Measurements from ENCODE around the gene ADGRF1.
A peak's percentile ranks its signal among the peaks of the same experiment; 100 is the strongest.
"Not testable (repeated sequence)": the region's sequence is repeated elsewhere in the genome, so short reads cannot be mapped to it uniquely, and the experiment has no call there.

Gene ADGRF1

DNA sequence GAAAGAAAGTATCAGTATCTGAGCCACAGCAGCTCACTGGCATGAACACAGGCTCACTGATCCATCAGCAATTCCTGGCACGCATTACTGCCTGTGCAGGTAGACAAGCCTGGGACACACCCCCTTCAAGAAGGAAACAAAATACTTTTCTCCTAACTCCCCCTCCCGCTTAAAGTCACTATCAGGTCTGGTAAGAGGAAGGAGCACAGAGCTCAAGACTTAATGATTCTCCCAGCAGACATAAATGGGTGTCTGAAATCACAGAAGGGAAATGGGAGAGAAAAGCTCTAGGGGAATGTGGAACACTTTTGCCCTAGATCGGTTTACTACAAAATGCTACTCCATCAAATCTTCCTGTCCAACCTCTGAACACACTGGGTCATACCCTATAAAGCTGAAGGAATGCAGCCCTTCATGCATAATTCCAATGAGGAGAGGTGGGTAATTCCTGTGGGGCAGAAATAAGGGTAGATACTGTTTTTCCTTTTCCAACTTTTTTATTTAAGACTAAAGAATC is at the start of gene ADGRF1:
Gene ADGRF1 (minus strand): TSS at position 58 of the 517 bp plus-strand sequence. CDS start 13,271 bp downstream, outside the sequence.
- no peak for DNase-seq (ENCODE audit: low spot score)

DNA sequence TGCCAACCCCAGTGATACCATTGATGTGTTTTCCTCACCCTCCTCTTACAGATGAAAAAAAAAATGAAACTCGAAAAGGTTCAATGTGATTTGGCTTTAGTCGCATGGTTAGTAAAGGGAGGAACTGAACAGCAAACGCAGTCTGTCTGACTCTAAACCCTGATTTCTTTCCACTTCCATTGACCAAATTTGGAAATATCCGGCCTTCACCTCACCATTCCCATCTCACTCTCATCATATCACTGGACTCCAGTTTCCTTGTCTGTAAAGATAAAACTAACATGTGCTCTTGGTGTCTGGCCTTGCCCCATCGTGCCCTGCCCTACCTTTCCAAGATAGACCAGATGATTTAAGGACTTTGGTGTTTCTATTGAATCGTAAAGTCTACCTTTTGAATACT is 48.7 kb upstream of the ADGRF1 start:
- no peak for DNase-seq (ENCODE audit: low spot score)

DNA sequence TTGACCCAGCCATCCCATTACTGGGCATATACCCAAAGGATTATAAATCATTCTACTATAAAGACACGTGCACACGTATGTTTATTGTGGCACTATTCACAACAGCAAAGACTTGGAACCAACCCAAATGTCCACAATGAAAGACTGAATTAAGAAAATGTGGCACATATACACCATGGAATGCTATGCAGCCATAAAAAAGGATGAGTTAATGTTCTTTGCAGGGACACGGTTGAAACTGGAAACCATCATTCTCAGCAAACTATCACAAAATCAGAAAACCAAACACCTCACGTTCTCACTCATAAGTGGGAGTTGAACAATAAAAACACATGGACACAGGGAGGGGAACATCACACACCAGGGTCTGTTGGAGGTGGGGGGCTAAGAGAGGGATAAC is 47.3 kb upstream of the ADGRF1 start:
- not testable (repeated sequence) for DNase-seq (ENCODE audit: low spot score)

DNA sequence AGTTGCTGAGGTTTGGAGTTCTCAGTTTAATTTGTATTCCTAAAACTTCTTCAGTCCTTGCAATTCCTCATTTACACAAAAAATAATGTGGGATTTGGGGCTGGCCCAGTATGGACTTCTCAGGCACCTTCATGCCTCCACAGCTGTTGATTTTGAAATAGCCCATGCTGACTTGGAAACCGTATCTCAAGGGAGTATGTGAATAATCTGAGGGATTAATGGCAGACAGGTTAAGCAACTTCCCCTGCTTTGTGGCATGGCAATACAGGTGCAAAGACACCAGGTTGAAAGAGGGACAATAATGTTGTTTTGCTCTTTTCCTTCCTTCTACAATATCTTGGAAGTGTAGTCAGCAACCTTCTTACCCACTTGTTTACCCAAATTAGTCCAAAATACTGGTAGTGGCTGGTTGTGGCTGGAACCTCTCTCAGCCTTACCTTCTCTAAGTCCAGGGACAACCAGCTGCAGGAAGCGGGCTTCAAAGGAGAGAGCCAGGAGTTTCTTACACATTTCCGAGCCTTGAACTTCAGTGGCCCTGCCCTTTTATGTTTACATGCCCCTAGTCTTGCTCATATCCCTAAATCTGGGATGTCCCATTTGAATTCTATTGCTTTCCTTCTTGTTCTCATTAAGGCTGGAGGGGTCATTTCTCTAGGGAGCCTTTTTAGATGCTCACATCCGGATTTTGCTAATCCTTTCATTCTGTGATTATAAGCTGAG is 44.1 kb upstream of the ADGRF1 start:
- no peak for DNase-seq (ENCODE audit: low spot score)

DNA sequence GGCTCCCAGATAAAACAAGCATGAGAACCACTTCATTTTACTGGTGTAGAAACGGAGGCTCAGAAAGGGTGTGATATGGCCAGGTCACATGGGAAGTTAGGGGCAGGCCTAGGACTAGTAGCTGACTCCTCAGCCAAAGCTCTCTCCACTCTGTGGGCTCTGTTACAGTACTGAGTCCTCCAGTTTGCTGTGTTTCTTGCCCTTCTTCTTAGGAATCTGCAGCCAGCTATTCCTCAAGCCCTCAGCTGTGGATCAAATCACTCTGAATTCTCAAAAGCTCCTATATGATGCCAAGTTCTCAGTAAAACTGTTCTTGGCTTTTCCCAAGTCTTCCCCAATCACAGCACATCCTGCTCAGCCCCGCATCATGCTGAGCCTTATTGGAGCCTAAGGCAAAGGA is 42.5 kb upstream of the ADGRF1 start:
- DNase-seq (ENCODE audit: low spot score) = no peak

DNA sequence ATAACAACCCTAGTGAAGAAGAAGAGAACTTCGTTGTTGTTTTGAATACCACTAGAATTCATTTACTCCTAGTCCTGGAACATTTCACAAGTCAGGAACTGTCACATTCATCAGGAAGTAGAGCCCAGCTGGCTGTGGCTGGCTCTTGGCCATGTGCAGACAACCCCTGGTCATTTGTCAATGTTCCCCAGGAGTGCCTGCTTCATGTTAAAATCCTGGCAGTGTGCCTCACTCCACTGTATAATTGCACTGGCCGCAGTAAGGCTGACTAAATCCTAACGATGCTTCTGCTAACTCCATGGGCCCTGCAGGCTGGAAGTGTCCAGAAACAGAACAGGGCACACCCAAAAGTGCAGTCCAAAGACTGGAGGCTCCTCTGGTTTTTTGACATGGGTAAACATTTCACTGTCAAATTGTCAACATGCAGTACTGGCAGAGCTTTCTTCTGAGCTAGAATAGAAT is 41.5 kb upstream of the ADGRF1 start:
- peak; percentile 52 for DNase-seq (ENCODE audit: low spot score)

DNA sequence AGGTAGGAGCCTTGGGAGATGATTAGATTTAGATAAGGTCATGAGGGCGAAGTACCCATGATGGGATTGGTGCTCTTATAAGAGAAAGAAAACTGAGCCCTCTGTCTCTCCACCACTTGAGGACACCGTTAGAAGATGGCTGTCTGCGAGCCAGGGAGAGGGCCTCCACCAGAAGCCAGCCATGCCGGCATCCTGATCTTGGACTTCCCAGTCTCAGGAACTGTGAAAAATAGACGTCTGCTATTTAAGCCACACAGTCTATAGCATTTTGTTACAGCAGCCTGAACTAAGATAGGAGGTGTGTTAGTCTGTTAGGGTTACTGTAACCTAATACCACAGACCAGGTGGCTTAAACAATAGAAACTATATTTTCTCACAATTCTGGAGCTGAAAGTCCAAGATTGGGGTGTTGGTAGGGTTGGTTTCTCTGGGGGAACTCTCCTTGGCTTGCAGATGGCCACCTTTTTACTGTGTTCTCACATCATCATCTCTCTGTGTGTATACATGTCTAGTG is 38.0 kb upstream of the ADGRF1 start:
- no peak for DNase-seq (ENCODE audit: low spot score)

DNA sequence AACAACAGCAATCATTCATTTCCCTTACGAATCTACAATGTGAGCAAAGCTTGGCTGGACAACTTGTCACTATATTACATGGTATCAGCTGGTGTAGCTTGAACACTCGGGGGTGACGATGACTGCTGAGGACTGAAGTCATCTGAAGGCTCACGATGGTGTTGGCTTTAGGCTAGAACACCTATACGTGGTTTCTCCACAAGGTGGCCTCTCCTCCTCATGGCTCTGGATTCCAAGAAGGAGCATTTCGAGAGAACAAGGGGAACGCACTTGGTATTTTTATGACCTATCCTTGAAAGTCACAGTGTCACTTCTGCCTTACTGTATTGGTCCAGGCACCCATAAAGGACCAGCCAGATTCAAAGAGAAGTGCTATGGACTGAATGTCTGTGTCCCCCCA is 37.5 kb upstream of the ADGRF1 start:
- DNase-seq (ENCODE audit: low spot score) = no peak

DNA sequence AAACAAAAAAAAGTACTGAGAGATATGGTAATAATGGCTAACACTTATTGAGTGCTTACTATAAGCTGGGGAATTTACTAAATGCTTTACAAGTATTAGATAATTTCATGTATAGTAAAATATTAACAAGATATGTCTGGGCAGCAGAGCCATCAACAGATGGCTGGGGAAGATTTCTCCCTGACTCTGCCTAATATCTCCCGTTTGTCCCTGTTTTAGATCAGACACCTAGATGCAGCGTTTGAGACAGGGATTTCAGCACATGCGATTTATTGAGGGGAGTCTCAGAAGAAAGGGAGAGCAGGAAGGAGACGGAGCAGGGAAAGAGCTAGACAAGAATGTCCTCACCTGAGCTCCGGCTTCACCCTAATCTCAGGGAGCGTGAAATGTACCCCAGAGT is 36.9 kb upstream of the ADGRF1 start:
- DNase-seq (ENCODE audit: low spot score) = no peak

DNA sequence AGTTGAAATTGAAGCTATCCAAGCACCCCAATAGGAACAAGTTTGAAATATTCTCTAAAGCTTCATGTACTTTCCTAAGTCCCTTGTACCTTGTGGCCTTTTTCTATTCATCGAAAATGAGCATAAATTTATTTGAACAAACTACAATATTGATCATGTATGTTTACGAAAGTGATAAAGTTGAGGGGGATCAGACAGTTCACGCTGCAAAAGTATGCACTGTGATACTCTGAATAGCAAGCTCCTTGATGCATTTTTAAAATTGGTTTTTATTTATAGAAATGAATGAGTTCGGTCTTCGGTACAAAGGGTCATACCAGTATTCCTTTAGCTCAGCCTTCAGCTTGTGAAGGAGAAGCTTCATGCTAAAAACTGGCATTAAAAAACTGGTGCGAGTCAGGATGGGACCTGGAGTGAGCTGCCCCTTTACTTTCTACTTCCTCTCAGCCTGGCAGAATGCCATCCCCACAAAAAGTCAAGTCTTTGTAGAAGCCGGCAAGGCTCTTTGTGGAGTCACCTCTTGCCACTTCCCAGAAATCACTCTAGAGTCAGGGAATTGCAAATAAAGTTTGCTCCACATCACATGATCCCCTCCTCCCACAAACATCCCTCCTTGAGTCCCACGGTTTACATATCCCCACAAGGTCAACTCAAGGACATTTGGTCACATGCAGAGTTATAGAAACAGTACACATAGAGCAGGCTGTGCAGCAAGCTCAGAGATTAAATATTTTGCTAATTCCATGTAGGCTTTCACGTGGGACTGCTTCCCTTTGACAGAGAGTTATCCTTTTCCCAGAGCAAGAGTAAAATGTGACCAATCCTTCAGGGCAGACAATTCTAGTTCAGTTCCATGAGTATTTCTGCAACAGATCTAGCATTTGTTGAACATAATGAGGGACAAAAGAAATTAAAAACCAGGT is 34.6 kb upstream of the ADGRF1 start:
- no peak for DNase-seq (ENCODE audit: low spot score)

DNA sequence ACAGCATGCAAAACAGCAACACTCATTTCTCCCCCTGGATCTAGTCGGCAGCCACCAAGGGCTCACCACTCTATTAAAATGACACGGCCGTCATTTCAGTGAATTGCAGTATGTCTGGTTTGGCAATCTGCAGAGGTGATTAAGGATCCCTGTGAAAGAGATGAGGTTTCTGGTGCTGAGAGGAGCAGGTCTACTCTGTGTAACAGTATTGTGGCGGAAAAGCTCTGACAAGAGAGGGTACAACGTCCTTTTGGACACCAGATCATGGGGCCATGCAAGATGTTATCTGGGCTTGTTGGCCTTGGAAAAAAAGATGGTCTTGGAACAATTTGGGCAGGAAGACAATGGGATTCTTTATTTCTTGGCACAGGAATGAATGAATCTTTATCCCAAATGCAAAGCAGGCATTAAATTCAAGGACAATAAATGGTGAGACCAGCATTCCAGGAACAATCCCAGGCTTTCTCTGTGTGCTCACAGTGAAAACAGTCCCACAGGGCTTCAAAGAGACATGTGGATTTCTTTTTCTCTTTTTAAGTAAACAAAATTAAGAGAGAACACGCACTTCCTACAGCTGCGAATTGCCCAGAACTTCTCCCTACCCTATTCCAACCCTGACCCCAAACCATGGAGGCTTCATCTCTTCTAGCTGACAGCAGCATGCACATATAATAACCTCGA is 33.7 kb upstream of the ADGRF1 start:
- no peak for DNase-seq (ENCODE audit: low spot score)

DNA sequence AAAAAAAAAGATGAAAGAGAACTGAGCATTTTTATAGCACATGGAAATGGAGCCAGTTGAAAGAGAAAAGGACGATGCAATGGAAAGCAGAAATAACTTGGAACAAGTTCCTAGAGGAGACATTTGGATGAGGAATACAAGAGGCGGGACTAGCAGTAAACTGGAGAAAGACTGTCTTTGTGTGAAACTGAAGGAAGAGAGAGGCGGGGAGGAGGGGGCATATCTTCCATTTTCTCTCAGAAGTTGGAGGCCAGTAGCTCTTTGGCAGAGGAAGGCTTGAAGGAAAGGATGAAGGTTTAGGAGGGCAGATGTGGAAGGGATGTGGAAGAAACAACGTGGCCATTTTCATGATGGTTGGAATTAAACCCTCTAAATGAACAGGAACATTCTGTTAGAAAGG is 33.0 kb upstream of the ADGRF1 start:
- DNase-seq (ENCODE audit: low spot score) = no peak

DNA sequence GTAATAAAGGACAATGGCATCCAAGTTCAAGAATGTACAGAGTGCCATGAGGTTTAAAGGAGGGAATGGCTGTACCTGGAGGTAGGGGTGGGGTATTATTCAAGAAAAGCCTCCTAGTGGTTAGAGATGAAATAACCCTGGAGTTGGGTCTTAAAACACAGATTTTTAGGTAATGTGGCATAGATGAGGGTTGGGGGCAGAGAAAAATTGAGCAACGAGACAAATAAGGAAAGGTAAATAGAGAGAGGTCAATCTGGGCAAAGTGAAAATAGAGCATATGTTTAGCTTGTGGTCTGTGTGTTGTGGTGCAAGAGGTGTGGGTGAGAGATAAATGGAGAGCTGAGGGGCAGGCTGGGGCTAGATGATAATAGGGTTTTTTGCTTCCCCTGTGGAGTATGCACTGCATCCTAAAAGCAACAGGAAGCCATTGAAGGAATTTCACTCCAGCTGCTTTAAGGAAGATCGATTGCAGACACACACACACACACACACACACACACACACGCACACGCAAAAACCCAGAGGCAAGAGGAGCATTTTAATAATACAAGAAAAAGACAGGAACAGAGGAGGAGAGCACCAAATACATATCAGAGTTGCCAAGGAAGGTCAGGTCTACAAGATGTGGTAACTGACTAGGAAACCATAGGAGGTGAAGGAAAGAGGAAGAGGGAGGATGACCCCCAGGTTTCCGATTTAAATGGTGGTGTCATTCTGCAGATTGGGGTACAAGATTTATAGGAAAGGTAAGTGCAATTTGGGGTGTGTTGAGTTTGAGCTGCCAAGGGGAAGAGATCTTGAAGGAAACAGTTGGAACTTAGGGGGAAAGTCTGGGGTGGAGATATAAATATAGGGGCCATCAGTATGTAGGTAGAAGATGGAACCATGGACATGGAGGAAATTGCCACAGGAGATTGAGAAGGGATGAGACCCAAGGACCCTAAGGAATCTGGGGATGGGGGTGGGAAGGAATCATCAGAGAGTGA is 31.3 kb upstream of the ADGRF1 start:
- no peak for DNase-seq (ENCODE audit: low spot score)

DNA sequence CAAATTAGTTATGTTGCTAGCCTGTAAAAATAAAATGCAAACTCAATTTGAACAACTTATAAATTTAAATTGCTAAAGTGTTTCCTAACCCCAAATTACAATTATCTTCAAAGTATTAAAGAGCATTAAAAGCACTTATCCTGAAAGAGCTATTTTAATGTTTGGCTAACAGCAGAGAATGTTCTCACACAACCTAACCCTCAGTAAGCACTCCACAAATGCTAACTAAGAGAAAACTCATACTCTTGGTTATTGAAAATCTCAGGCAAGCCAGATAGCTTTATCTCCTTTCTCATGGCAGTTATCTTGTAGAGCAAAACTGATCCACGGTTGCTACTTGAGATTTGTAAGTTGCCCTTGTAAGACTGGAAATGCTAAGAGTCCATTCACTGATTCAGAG is 30.5 kb upstream of the ADGRF1 start:
- no peak for DNase-seq (ENCODE audit: low spot score)

DNA sequence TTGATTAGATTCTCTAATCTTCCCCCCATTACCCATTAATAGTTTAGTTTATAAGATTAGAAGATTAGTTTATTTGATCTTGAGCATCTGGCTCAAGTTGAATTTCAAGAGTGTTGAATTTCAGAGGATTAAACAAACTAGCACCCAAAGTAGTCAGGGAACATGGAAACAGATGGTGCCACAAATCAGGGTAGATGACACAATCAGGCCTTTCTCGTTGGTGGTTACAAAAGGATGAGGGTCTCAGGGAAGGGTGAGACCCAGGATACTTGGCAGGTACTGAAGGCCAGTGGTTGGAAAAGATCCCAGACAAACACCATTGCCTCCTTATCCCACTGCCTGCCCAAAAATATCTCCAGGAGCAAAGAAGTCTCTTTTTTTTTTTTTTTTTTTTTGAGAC is 29.5 kb upstream of the ADGRF1 start:
- DNase-seq (ENCODE audit: low spot score) = no peak

DNA sequence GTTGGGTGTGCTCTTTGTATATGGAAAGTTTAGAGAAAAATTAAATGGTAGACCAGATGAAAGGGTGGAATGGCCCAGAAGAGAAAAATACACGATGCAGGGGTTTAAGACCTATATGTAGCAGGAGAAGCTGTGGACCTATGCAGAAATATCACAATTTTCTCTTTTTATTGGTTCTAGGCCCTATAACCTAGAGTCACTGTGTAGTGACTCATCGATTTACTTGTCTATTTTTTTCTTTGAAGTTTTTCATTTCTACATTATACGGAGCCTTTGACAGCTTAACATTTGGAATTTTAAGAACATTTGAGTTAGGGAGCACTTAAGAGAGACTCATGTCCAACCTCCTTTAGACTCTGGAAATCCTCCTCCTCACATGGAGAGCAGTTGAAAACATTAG is 28.3 kb upstream of the ADGRF1 start:
- DNase-seq (ENCODE audit: low spot score) = no peak

DNA sequence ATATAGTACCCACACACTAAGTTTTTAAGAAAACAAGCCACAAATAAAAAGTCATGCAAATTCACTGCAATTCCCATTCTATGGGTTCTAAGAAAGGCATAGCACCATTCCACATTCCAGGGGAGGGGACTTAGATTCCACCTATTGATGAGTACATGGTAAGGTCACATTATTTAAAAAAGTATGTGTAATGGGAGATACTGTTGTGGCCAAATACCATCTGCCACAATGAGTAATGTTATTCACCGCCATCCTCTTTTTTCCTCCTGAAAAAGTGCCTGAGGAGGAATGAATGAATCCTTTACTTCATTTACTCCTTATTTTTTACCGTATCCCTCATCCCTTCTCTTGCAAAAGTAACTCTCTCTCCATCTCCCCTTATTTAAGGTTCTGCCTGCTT is 27.0 kb upstream of the ADGRF1 start:
- no peak for DNase-seq (ENCODE audit: low spot score)

DNA sequence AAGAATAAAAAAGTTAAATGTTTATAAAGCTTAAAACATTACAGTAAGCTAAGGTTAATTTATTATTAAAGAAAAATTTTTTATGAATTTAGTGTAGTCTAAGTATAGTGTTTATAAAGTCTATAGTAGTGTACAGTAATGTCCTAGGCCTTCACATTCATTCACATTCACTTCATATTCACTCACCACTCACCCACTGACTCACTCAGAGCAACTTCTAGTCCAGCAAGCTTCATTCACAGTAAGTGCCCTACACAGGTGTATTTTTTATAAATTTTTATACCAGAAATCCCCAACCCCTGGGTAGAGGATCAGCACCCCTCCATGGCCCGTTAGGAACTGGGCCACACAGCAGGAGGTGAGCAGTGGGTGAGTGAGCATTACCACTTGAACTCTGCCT is 24.3 kb upstream of the ADGRF1 start:
- DNase-seq (ENCODE audit: low spot score) = no peak

DNA sequence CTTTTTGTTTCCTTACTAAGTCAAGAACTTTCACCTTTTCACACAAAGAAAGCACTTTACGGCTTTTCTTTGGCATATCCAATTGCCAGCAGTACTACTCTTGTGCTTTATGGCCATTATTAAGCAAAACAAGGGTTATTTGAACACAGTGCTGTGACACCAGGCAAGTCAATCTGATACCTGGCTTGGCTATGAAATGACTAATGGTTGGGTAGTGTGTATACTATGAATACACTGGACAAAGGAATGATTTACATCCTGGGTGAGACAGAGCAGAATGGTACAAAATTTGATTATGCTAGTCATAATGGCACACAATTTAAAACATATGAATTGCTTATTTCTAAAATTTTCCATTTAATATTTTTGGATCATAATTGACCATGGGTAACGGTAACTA is 22.1 kb upstream of the ADGRF1 start:
- DNase-seq (ENCODE audit: low spot score) = no peak

DNA sequence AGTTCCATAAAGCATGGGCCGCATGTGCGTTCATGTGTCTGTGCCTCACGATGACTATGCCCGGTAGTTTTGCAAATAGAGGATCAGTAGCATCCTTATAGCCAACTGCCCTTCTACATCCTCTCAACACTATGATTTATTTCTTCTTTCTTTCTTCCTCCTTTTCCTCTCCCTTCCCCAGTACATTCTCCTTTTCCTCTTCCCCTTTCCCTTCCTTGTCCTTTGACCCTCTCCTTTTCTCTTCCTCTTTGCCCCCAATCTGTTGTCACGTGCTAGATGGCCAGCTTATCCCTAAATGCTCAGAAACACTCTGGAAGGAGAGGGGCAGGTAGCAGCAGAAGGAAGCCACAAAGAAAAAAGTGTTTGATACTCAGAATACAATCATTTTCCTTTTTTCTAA is 20.2 kb upstream of the ADGRF1 start:
- DNase-seq (ENCODE audit: low spot score) = no peak
